GM18505 (cell line): ENCODE measurements around the gene RAB3A.
A peak's percentile ranks its signal among the peaks of the same experiment; 100 is the strongest.

ENCODE experiments used
- ATAC-seq: cut with Tn5 transposase; IDR thresholded peaks from one replicate; pipeline ENCODE4 v1.9.1; 2021; ENCODE audit not compliant: unreplicated experiment
- POLR2A ChIP-seq: IDR thresholded peaks from 4 replicates; pipeline ENCODE4 v1.6.1; 2011; ENCODE audit warnings: borderline replicate concordance; ENCODE audit not compliant: insufficient read depth, insufficient read length; ENCODE audit errors: extremely low read depth

Gene RAB3A

GRCh38 chr19:18176367-18177310 lies 27.2 kb downstream of the RAB3A start:
- no peak for ATAC-seq
- no peak for TF ChIP-seq POLR2A

- ATAC-seq = no peak
- no peak for TF ChIP-seq POLR2A
These were observed 28.9 kb downstream of the RAB3A start for GRCh38 chr19:18174983-18175382.

GRCh38 chr19:18173572-18174288 lies 30.1 kb downstream of the RAB3A start, which contains the start of gene IFI30:
Gene IFI30 (plus strand): TSS chr19:18173813. CDS start chr19:18173842, 29 bp downstream.
- ATAC-seq = peak; percentile 50
- peak; percentile 99 for TF ChIP-seq POLR2A

GRCh38 chr19:18173054-18173571 lies 30.7 kb downstream of the RAB3A start:
- no peak for TF ChIP-seq POLR2A
- peak; percentile 0 for ATAC-seq

GRCh38 chr19:18172331-18173053 lies 31.4 kb downstream of the RAB3A start:
- ATAC-seq = no peak
- TF ChIP-seq POLR2A = no peak

- ATAC-seq = no peak
- TF ChIP-seq POLR2A = no peak
These were observed 32.1 kb downstream of the RAB3A start for GRCh38 chr19:18171605-18172327.

- no peak for ATAC-seq
- TF ChIP-seq POLR2A = no peak
These were observed 33.1 kb downstream of the RAB3A start for GRCh38 chr19:18170714-18171255.

- no peak for TF ChIP-seq POLR2A
- no peak for ATAC-seq
These were observed 35.0 kb downstream of the RAB3A start for GRCh38 chr19:18168673-18169381.

- no peak for TF ChIP-seq POLR2A
- no peak for ATAC-seq
These were observed 35.7 kb downstream of the RAB3A start for GRCh38 chr19:18167975-18168645.

- ATAC-seq = no peak
- TF ChIP-seq POLR2A = no peak
These were observed 36.8 kb downstream of the RAB3A start for GRCh38 chr19:18167011-18167410.
